Measurements from ENCODE around the gene COL16A1. TPM values are rescaled to one million over a fixed set of nuclear protein-coding genes. Genes with fewer than 3 reads are reported as not detected.

The COL16A1 gene
- total and polyA plus RNA-seq, 2 experiments from 2014 or later = 90.2 to 127 TPM

DNA sequence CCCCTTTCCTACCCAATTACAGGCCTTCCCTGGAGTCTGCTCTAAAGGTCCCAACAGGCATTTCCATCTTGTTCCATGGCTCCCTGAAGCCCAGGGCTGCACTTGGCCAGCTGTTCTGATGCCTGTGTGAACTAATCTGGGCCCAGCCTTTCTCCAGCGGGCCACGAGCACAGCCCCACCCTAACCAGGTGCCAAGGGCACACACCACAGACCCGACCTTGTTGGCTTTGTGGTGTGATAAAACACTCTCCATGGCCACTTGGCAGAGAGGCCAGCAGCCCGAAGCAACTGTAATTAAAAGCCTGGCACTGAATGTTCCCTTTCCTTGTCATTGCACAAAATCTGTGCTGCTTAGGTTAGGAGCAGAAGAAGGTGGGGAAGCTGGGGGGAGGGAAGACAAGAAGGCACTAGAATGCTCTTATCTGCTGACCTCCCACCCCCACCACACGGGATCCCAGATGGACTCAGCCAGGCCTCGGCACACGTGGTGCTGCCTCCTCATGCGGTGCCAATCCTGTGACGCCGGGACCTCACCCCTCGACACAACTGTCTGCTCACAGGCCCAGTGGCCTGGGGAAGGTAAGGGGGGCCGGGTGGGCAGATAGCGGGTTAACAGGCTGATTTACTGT is 76.4 kb downstream of the COL16A1 start:
- Histone ChIP-seq H2AFZ (no peak overlapping the region), H3K9me3 (ENCODE audit: low read depth) (no peaks in the 10 kb centered on the region), H3K9me2 (replicated peaks; ENCODE audit: insufficient read depth) (no peaks in the 10 kb centered on the region), H3K79me2 (no peaks in the 10 kb centered on the region), H3K36me3 (replicated peaks; ENCODE audit: insufficient read depth, low read depth) (no peaks in the 10 kb centered on the region), H3K4me2 (no peak overlapping the region), H3K4me3 (no peak overlapping the region), H3K27me3 (no peaks in the 10 kb centered on the region), H3K27ac (peak overlapping the region; percentile 5), H3K4me1 (ENCODE audit: insufficient read depth) (peaks cover 3% of the 10 kb centered on the region), H4K20me1 (ENCODE audit: insufficient read depth, poor library complexity, severe bottlenecking) (no peaks in the 10 kb centered on the region)
- no peak for DNase-seq (ENCODE audit: low spot score)
- TF ChIP-seq EZH2 (IDR thresholded peaks at IDR 0.05; ENCODE audit: borderline replicate concordance) (no peak), EZH2phosphoT487 (IDR thresholded peaks at IDR 0.05; ENCODE audit: low read depth, severe bottlenecking, unreplicated experiment) (no peak)
- TF ChIP-seq, protein P1, sequence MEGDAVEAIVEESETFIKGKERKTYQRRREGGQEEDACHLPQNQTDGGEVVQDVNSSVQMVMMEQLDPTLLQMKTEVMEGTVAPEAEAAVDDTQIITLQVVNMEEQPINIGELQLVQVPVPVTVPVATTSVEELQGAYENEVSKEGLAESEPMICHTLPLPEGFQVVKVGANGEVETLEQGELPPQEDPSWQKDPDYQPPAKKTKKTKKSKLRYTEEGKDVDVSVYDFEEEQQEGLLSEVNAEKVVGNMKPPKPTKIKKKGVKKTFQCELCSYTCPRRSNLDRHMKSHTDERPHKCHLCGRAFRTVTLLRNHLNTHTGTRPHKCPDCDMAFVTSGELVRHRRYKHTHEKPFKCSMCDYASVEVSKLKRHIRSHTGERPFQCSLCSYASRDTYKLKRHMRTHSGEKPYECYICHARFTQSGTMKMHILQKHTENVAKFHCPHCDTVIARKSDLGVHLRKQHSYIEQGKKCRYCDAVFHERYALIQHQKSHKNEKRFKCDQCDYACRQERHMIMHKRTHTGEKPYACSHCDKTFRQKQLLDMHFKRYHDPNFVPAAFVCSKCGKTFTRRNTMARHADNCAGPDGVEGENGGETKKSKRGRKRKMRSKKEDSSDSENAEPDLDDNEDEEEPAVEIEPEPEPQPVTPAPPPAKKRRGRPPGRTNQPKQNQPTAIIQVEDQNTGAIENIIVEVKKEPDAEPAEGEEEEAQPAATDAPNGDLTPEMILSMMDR (IDR thresholded peaks at IDR 0.05; ENCODE audit: poor library complexity) = no peak
- 72% methylated on average over 13 of the region's 13 CpGs for WGBS (ENCODE audit: low lambda C conversion rate, missing lambda C conversion rate)

DNA sequence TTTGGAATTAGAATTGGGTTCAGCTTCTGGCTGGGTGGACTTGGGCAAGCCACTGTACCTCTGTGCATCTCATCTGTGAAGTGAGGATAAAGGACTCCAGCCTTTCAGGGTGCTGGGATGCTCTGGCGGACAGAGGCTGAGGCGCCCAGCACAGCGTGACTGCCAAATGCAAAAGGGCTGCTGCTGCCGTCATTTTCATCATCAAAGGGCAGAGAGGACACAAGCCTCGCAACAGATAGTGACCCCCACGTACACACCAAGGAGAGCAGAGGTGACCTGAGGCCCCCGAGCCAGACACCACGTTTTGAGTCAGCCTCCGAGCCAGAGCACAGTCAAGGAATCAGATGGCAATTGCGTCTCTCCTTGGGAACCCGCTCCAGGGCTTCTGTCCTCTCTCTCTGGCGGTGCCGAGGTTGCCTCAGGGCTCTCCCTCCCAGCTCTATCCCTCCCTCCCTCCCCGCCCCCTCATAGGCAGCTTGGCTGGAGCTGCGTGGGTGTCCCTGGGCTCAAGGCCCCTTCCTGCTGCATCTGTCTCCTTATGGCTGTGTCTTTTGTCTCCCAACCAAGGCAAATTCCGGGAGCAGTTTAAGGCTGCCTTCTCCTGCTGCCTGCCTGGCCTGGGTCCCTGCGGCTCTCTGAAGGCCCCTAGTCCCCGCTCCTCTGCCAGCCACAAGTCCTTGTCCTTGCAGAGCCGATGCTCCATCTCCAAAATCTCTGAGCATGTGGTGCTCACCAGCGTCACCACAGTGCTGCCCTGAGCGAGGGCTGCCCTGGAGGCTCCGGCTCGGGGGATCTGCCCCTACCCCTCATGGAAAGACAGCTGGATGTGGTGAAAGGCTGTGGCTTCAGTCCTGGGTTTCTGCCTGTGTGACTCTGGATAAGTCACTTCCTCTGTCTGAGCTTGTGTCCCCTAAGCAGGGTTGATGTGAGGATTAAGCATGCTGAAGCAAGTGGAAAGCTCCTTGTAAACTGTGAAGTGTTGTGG is 77.3 kb downstream of the COL16A1 start:
- 72% methylated on average over 23 of the region's 23 CpGs for WGBS (ENCODE audit: low lambda C conversion rate, missing lambda C conversion rate)
- H3K36me3 ChIP-seq (replicated peaks; ENCODE audit: insufficient read depth, low read depth) = no peaks in the 10 kb centered on the region
- no peak overlapping the region for H3K4me2 ChIP-seq
- H3K9me3 ChIP-seq (ENCODE audit: low read depth) = no peaks in the 10 kb centered on the region
- no peak overlapping the region for H3K4me3 ChIP-seq
- TF ChIP-seq EZH2 (IDR thresholded peaks at IDR 0.05; ENCODE audit: borderline replicate concordance) = no peak
- TF ChIP-seq EZH2phosphoT487 (IDR thresholded peaks at IDR 0.05; ENCODE audit: low read depth, severe bottlenecking, unreplicated experiment) = no peak
- TF ChIP-seq, protein P1 (IDR thresholded peaks at IDR 0.05; ENCODE audit: poor library complexity) = no peak
- peaks cover 3% of the 10 kb centered on the region for H3K4me1 ChIP-seq (ENCODE audit: insufficient read depth)
- peak; percentile 27 for DNase-seq (ENCODE audit: low spot score)
- no peaks in the 10 kb centered on the region for H3K9me2 ChIP-seq (replicated peaks; ENCODE audit: insufficient read depth)
- H3K79me2 ChIP-seq = no peaks in the 10 kb centered on the region
- H2AFZ ChIP-seq = no peak overlapping the region
- no peaks in the 10 kb centered on the region for H3K27me3 ChIP-seq
- no peaks in the 10 kb centered on the region for H4K20me1 ChIP-seq (ENCODE audit: insufficient read depth, poor library complexity, severe bottlenecking)
- H3K27ac ChIP-seq = peak overlapping the region; percentile 12

DNA sequence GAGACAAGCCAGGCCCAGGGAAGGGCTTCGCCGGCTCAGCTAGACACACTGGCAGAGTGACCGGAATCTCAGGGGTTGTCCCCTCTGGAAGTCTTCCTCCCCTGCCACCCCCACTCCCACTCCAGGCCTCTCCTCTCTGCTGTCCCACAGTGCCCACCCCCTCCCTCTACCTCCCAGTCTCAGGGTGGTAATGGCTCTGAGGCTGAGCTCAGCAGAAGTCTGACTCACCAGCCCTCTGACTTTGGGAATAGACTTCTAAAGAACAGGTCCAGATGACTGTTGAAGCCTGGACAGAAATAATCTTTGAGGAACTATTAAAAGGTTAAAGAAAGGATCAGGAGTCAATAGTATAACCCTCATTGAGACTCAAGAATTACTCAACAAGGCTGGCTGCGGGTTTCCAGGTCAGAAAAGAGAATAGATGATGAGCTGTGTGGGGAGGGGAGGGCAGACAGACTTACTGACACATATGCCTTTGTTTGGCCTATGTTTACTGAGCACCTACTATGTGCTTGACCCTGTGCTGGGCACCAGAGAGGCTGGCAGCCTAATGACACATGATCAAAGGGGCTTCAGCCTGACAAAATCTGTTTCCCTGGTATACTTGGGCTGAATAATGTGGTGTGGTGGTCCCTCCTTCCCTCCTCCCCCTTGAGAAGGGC is 78.1 kb downstream of the COL16A1 start:
- H3K4me3 ChIP-seq = no peak overlapping the region
- no peaks in the 10 kb centered on the region for H4K20me1 ChIP-seq (ENCODE audit: insufficient read depth, poor library complexity, severe bottlenecking)
- 86% methylated on average over 2 of the region's 4 CpGs for WGBS (ENCODE audit: low lambda C conversion rate, missing lambda C conversion rate)
- peak overlapping the region; percentile 12 for H3K27ac ChIP-seq
- no peak overlapping the region for H3K4me2 ChIP-seq
- H2AFZ ChIP-seq = no peak overlapping the region
- H3K4me1 ChIP-seq (ENCODE audit: insufficient read depth) = peaks cover 3% of the 10 kb centered on the region
- H3K27me3 ChIP-seq = no peaks in the 10 kb centered on the region
- no peaks in the 10 kb centered on the region for H3K9me3 ChIP-seq (ENCODE audit: low read depth)
- TF ChIP-seq, protein P1 (IDR thresholded peaks at IDR 0.05; ENCODE audit: poor library complexity) = no peak
- TF ChIP-seq EZH2phosphoT487 (IDR thresholded peaks at IDR 0.05; ENCODE audit: low read depth, severe bottlenecking, unreplicated experiment) (no peak), EZH2 (IDR thresholded peaks at IDR 0.05; ENCODE audit: borderline replicate concordance) (no peak)
- H3K79me2 ChIP-seq = no peaks in the 10 kb centered on the region
- no peak for DNase-seq (ENCODE audit: low spot score)
- no peaks in the 10 kb centered on the region for H3K36me3 ChIP-seq (replicated peaks; ENCODE audit: insufficient read depth, low read depth)
- no peaks in the 10 kb centered on the region for H3K9me2 ChIP-seq (replicated peaks; ENCODE audit: insufficient read depth)

Data from hepatocyte (in vitro differentiated cells).